ENCODE measurements around the gene ZAP70. TPM values are rescaled to one million over a fixed set of nuclear protein-coding genes. Genes with fewer than 3 reads are reported as not detected.

ZAP70 gene
- total RNA-seq, 1 donor from 2014 or later = 3.1 TPM

- Mint-ChIP-seq H3K4me1 (peaks cover 5% of the 10 kb centered on the region), H3K27ac (no peak overlapping the region)
- peak in 1 of 2 experiments; percentile 33 for DNase-seq (ENCODE audit: low spot score in 2 of 2, unreplicated experiment in 2 of 2)
Measured at GRCh38 chr2:97701186-97701585, 12.2 kb upstream of the ZAP70 start.

GRCh38 chr2:97701851-97702465 is 11.4 kb upstream of the ZAP70 start:
- no peaks in the 10 kb centered on the region for H3K27me3 Mint-ChIP-seq (ENCODE audit: low read depth)
- no peaks in the 10 kb centered on the region for H3K9me3 Mint-ChIP-seq
- H3K4me1 Mint-ChIP-seq = peaks cover 3% of the 10 kb centered on the region
- H3K4me3 Mint-ChIP-seq = no peak overlapping the region
- H3K27ac Mint-ChIP-seq = no peak overlapping the region
- TF ChIP-seq, protein P1, sequence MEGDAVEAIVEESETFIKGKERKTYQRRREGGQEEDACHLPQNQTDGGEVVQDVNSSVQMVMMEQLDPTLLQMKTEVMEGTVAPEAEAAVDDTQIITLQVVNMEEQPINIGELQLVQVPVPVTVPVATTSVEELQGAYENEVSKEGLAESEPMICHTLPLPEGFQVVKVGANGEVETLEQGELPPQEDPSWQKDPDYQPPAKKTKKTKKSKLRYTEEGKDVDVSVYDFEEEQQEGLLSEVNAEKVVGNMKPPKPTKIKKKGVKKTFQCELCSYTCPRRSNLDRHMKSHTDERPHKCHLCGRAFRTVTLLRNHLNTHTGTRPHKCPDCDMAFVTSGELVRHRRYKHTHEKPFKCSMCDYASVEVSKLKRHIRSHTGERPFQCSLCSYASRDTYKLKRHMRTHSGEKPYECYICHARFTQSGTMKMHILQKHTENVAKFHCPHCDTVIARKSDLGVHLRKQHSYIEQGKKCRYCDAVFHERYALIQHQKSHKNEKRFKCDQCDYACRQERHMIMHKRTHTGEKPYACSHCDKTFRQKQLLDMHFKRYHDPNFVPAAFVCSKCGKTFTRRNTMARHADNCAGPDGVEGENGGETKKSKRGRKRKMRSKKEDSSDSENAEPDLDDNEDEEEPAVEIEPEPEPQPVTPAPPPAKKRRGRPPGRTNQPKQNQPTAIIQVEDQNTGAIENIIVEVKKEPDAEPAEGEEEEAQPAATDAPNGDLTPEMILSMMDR (IDR thresholded peaks at IDR 0.05; ENCODE audit: unreplicated experiment) = no peak
- peak in 1 of 2 experiments; percentile 27 for DNase-seq (ENCODE audit: low spot score in 2 of 2, unreplicated experiment in 2 of 2)
- H3K36me3 Mint-ChIP-seq = no peaks in the 10 kb centered on the region

More at GRCh38 chr2:97701186-97701585, 12.2 kb upstream of the ZAP70 start:
- Mint-ChIP-seq H3K9me3 (no peaks in the 10 kb centered on the region), H3K27me3 (ENCODE audit: low read depth) (no peaks in the 10 kb centered on the region), H3K36me3 (no peaks in the 10 kb centered on the region), H3K4me3 (no peak overlapping the region)
- TF ChIP-seq, protein P1 (IDR thresholded peaks at IDR 0.05; ENCODE audit: unreplicated experiment) = no peak

GRCh38 chr2:97702731-97703470 is 10.5 kb upstream of the ZAP70 start:
- DNase-seq (ENCODE audit: low spot score in 2 of 2, unreplicated experiment in 2 of 2) = peak in 1 of 2 experiments; percentile 17
- H3K27ac Mint-ChIP-seq = no peak overlapping the region

GRCh38 chr2:97703741-97704140 is 9.6 kb upstream of the ZAP70 start:
- Mint-ChIP-seq H3K4me1 (no peaks in the 10 kb centered on the region), H3K36me3 (no peaks in the 10 kb centered on the region), H3K4me3 (no peak overlapping the region), H3K9me3 (no peaks in the 10 kb centered on the region), H3K27me3 (ENCODE audit: low read depth) (no peaks in the 10 kb centered on the region), H3K27ac (no peak overlapping the region)
- TF ChIP-seq, protein P1 (IDR thresholded peaks at IDR 0.05; ENCODE audit: unreplicated experiment) = no peak
- no peak for DNase-seq (ENCODE audit: low spot score in 2 of 2, unreplicated experiment in 2 of 2)

More at GRCh38 chr2:97702731-97703470, 10.5 kb upstream of the ZAP70 start:
- Mint-ChIP-seq H3K4me3 (no peak overlapping the region), H3K36me3 (no peaks in the 10 kb centered on the region), H3K27me3 (ENCODE audit: low read depth) (no peaks in the 10 kb centered on the region), H3K9me3 (no peaks in the 10 kb centered on the region), H3K4me1 (no peaks in the 10 kb centered on the region)
- TF ChIP-seq, protein P1 (IDR thresholded peaks at IDR 0.05; ENCODE audit: unreplicated experiment) = no peak

- Mint-ChIP-seq H3K27me3 (ENCODE audit: low read depth) (no peaks in the 10 kb centered on the region), H3K9me3 (no peaks in the 10 kb centered on the region), H3K27ac (no peak overlapping the region), H3K4me3 (no peak overlapping the region), H3K4me1 (peaks cover 2% of the 10 kb centered on the region), H3K36me3 (no peaks in the 10 kb centered on the region)
- peak in 1 of 2 experiments; percentile 25 for DNase-seq (ENCODE audit: low spot score in 2 of 2, unreplicated experiment in 2 of 2)
- TF ChIP-seq, protein P1 (IDR thresholded peaks at IDR 0.05; ENCODE audit: unreplicated experiment) = no peak
Measured at GRCh38 chr2:97704989-97705388, 8.4 kb upstream of the ZAP70 start.
